Measurements from ENCODE around the gene MUC20. TPM values are rescaled to one million over a fixed set of nuclear protein-coding genes. Genes with fewer than 3 reads are reported as not detected.
"Not testable (repeated sequence)": the region's sequence is repeated elsewhere in the genome, so short reads cannot be mapped to it uniquely, and the experiment has no call there.

MUC20 gene
- total and polyA plus RNA-seq, 3 donors from 2014 or later: 10.3 to 16.2 (median 13.8) TPM

- 51 to 58% methylated on average over 7 of the region's 7 CpGs for WGBS, 2 donors
These were observed 6.9 kb downstream of the MUC20 start for GRCh38 chr3:195727606-195728195.

GRCh38 chr3:195728789-195729188 is 8.0 kb downstream of the MUC20 start:
- intact Hi-C loops (cut with DNase I; ENCODE audit: low total_unique reads); H3K4me3 ChIP-seq: not testable (repeated sequence)
- WGBS, 2 donors: 76 to 79% methylated on average over 4 to 5 of the region's 5 CpGs

More at GRCh38 chr3:195727606-195728195, 6.9 kb downstream of the MUC20 start:
- intact Hi-C loops (cut with DNase I; ENCODE audit: low total_unique reads): no loop called here
- Histone ChIP-seq H3K27me3 (no peaks in the 10 kb centered on the region), H3K9me3 (no peaks in the 10 kb centered on the region), H3K36me3 (ENCODE audit: low read depth, missing control alignments) (no peaks in the 10 kb centered on the region), H3K4me1 (no peaks in the 10 kb centered on the region), H3K27ac (no peak overlapping the region), H3K4me3 (no peak overlapping the region)
- no peak for DNase-seq
- TF ChIP-seq, protein P1, sequence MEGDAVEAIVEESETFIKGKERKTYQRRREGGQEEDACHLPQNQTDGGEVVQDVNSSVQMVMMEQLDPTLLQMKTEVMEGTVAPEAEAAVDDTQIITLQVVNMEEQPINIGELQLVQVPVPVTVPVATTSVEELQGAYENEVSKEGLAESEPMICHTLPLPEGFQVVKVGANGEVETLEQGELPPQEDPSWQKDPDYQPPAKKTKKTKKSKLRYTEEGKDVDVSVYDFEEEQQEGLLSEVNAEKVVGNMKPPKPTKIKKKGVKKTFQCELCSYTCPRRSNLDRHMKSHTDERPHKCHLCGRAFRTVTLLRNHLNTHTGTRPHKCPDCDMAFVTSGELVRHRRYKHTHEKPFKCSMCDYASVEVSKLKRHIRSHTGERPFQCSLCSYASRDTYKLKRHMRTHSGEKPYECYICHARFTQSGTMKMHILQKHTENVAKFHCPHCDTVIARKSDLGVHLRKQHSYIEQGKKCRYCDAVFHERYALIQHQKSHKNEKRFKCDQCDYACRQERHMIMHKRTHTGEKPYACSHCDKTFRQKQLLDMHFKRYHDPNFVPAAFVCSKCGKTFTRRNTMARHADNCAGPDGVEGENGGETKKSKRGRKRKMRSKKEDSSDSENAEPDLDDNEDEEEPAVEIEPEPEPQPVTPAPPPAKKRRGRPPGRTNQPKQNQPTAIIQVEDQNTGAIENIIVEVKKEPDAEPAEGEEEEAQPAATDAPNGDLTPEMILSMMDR (IDR thresholded peaks at IDR 0.05): no peak
- TF ChIP-seq POLR2A (IDR thresholded peaks at IDR 0.05): no peak

GRCh38 chr3:195729476-195730251 is 8.9 kb downstream of the MUC20 start:
- Histone ChIP-seq H3K4me3 (no peak overlapping the region), H3K4me1 (no peaks in the 10 kb centered on the region), H3K27ac (no peak overlapping the region), H3K9me3 (no peaks in the 10 kb centered on the region), H3K36me3 (ENCODE audit: low read depth, missing control alignments) (no peaks in the 10 kb centered on the region), H3K27me3 (no peaks in the 10 kb centered on the region)
- intact Hi-C loops (cut with DNase I; ENCODE audit: low total_unique reads): no loop called here
- no peak for TF ChIP-seq POLR2A (IDR thresholded peaks at IDR 0.05)
- TF ChIP-seq, protein P1 (IDR thresholded peaks at IDR 0.05): no peak
- no peak for DNase-seq
- whole genome bisulfite sequencing, 2 donors: 83 to 88% methylated on average over 18 of the region's 18 CpGs

More at GRCh38 chr3:195728789-195729188, 8.0 kb downstream of the MUC20 start:
- not testable (repeated sequence) for H3K27me3 ChIP-seq; H3K4me1 ChIP-seq; H3K9me3 ChIP-seq; H3K36me3 ChIP-seq (ENCODE audit: low read depth, missing control alignments); H3K27ac ChIP-seq; DNase-seq

- Histone ChIP-seq H3K4me3 (no peak overlapping the region), H3K4me1 (no peaks in the 10 kb centered on the region), H3K36me3 (ENCODE audit: low read depth, missing control alignments) (no peaks in the 10 kb centered on the region), H3K27ac (no peak overlapping the region), H3K9me3 (no peaks in the 10 kb centered on the region), H3K27me3 (no peaks in the 10 kb centered on the region)
- intact Hi-C loops (cut with DNase I; ENCODE audit: low total_unique reads): no loop called here
- no peak for DNase-seq
- TF ChIP-seq, protein P1 (IDR thresholded peaks at IDR 0.05): no peak
- WGBS, 2 donors: 89 to 93% methylated on average over 11 of the region's 11 CpGs
These were observed 10.7 kb downstream of the MUC20 start for GRCh38 chr3:195731356-195731905.

DNA sequence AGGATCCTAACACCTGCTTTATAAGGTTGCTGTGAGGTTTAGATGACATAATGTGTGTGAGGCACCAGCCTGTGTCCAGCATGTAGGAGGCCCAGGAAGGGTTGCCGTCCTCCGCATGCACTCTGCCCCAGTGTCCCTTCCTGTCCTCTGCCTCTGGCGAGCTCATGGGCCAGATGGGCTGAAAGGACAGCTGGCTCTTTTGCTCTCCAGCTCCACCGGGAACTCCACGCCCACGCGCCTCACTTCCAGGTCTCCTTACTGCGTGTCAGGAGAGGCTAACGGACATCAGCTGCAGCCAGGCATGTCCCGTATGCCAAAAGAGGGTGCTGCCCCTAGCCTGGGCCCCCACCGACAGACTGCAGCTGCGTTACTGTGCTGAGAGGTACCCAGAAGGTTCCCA is 12.2 kb downstream of the MUC20 start:
- WGBS, 2 donors: 63 to 70% methylated on average over 12 of the region's 12 CpGs
- Histone ChIP-seq H3K36me3 (ENCODE audit: low read depth, missing control alignments) (no peaks in the 10 kb centered on the region), H3K4me1 (no peaks in the 10 kb centered on the region), H3K9me3 (no peaks in the 10 kb centered on the region), H3K27me3 (no peaks in the 10 kb centered on the region), H3K27ac (no peak overlapping the region), H3K4me3 (no peak overlapping the region)
- TF ChIP-seq, protein P1 (IDR thresholded peaks at IDR 0.05): no peak
- no peak for TF ChIP-seq POLR2A (IDR thresholded peaks at IDR 0.05)
- intact Hi-C loops (cut with DNase I; ENCODE audit: low total_unique reads): no loop called here
- no peak for DNase-seq

All from testis (tissue), 3 donors.